ENCODE measurements around the gene VASH2.

VASH2 gene

DNA sequence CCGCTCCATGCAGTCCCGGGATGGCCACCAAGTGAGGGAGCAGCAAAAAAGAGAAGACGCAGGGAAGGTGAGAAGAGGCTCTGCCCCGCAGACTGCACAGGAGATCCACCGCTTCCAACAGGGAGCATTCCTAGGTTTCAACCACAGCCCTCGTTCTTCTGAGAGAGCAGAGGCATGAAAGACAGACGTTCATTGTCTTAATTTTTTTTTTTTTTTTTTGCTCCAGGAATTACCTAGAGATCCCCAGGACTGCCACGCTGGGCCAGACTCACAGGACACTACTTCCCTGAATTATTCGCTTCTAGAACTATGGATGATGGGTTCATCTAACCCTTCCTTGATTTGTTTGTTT is 33.2 kb upstream of the VASH2 start:
- Histone ChIP-seq H3K36me3 (no peaks in the 10 kb centered on the region), H3K27me3 (no peaks in the 10 kb centered on the region), H3K4me1 (peaks cover 6% of the 10 kb centered on the region), H3K4me3 (ENCODE audit: low read depth, low read length) (no peak overlapping the region), H3K9me3 (no peaks in the 10 kb centered on the region)
- DNase-seq = no peak
- TF ChIP-seq, protein P1, sequence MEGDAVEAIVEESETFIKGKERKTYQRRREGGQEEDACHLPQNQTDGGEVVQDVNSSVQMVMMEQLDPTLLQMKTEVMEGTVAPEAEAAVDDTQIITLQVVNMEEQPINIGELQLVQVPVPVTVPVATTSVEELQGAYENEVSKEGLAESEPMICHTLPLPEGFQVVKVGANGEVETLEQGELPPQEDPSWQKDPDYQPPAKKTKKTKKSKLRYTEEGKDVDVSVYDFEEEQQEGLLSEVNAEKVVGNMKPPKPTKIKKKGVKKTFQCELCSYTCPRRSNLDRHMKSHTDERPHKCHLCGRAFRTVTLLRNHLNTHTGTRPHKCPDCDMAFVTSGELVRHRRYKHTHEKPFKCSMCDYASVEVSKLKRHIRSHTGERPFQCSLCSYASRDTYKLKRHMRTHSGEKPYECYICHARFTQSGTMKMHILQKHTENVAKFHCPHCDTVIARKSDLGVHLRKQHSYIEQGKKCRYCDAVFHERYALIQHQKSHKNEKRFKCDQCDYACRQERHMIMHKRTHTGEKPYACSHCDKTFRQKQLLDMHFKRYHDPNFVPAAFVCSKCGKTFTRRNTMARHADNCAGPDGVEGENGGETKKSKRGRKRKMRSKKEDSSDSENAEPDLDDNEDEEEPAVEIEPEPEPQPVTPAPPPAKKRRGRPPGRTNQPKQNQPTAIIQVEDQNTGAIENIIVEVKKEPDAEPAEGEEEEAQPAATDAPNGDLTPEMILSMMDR (IDR thresholded peaks at IDR 0.05; ENCODE audit: low read depth, low read length) = no peak

DNA sequence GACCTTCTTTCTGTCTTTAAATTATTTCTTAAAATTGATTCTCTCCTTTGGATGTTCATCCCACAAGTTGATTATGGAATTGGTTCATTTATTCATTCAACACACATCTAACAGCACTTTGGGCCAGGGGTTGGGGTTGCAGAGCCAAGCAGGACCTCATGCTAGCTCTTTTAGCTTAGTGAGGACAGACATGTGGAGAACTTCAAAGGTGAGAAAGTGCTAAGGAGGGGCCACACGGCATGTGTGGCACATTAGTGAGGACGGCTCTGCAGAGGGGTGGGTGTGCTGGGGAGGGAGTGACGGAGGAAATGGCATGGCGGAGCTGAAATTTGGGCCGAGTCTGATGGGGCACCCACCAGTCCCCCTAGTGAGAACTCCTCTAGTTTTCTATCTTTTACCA is 32.5 kb upstream of the VASH2 start:
- H3K36me3 ChIP-seq = no peaks in the 10 kb centered on the region
- H3K27me3 ChIP-seq = no peaks in the 10 kb centered on the region
- no peak overlapping the region for H3K4me3 ChIP-seq (ENCODE audit: low read depth, low read length)
- DNase-seq = no peak
- H3K4me1 ChIP-seq = peaks cover 6% of the 10 kb centered on the region
- TF ChIP-seq, protein P1 (IDR thresholded peaks at IDR 0.05; ENCODE audit: low read depth, low read length) = no peak
- no peaks in the 10 kb centered on the region for H3K9me3 ChIP-seq

DNA sequence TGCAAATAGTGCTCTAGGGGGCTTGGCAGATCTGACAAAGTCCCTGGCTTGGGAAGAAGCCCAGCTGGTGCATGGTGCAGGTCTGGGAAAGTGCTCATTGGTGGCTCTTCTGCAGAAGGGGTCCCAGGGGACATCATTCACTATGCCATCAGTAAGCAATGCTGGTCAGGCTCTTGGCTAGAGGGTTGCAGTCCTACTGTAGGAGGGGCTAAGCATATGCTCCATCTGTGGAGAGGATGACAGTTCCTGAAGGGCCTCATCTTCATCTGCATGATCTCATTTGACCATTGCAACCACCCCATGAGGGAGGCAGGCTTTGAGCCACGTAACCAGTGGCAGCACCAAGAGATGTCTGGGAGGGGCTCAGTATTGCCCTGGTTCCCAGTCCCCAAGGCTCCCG is 31.5 kb upstream of the VASH2 start:
- TF ChIP-seq, protein P1 (IDR thresholded peaks at IDR 0.05; ENCODE audit: low read depth, low read length) = no peak
- Histone ChIP-seq H3K4me1 (peaks cover 6% of the 10 kb centered on the region), H3K9me3 (no peaks in the 10 kb centered on the region), H3K4me3 (ENCODE audit: low read depth, low read length) (no peak overlapping the region), H3K36me3 (no peaks in the 10 kb centered on the region), H3K27me3 (no peaks in the 10 kb centered on the region)
- DNase-seq = peak; percentile 58

DNA sequence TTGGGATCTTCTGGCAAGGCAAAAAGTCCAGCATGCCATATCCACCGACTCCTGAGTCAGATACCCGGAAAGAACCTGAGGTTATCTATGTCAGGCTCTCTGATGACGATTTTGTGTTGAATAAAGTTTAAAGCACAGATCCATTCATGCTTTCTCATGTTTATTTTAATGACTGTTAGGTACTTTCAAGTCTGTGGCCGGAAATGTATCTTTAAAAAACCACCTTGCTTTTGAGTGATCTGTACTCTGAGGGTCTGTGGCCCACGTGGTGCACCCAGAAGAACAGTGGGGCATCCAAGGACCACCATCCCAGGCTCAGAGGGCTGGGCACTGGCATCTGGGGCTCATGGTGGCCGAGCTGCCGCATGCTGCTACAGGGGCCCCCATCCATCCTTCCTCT is 30.1 kb upstream of the VASH2 start:
- no peak for DNase-seq
- Histone ChIP-seq H3K9me3 (no peaks in the 10 kb centered on the region), H3K36me3 (no peaks in the 10 kb centered on the region), H3K27me3 (no peaks in the 10 kb centered on the region), H3K4me3 (ENCODE audit: low read depth, low read length) (no peak overlapping the region), H3K4me1 (peaks cover 3% of the 10 kb centered on the region)
- TF ChIP-seq, protein P1 (IDR thresholded peaks at IDR 0.05; ENCODE audit: low read depth, low read length) = no peak

DNA sequence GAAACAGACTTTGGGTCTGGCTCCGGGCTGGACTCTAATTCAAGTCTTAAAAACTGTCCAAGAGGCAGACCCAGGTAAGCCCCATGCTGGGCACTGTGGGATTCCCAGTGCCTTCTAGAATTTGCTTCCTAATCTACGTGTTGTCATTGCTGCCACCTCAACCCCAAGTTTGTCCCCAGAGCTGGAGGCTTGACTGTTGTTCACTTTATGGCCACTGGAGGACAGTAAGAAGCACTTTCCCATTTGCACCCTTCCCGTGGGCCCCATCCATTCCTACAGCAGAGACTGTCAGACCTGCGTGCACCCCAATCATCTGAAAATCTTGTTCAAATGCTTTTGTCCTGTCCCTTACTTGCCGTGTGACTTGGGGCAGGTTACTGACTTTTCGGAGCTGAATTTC is 29.4 kb upstream of the VASH2 start:
- no peaks in the 10 kb centered on the region for H3K9me3 ChIP-seq
- no peaks in the 10 kb centered on the region for H3K4me1 ChIP-seq
- H3K4me3 ChIP-seq (ENCODE audit: low read depth, low read length) = no peak overlapping the region
- H3K27me3 ChIP-seq = no peaks in the 10 kb centered on the region
- TF ChIP-seq, protein P1 (IDR thresholded peaks at IDR 0.05; ENCODE audit: low read depth, low read length) = peak; percentile 48
- no peak for DNase-seq
- no peaks in the 10 kb centered on the region for H3K36me3 ChIP-seq

DNA sequence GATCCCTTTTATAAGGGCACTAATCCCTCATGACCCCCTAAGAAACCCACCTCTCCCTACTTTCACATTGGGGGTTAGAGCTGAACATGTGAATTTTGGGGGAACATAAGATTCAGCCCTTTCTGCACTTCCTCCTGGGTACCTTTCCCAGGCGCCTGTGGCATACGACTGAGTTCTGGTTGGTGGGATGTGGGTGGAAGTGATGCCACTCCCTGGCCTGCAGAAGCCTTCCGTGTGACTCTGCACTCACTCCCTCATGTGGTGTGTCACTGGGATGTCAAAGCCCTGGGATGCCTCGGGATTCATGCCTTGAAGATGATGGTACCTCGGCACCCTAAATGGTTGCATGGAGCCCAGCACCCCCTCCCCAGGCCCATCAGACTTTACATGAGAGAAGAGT is 28.3 kb upstream of the VASH2 start:
- H3K36me3 ChIP-seq = no peaks in the 10 kb centered on the region
- no peaks in the 10 kb centered on the region for H3K9me3 ChIP-seq
- no peaks in the 10 kb centered on the region for H3K27me3 ChIP-seq
- TF ChIP-seq, protein P1 (IDR thresholded peaks at IDR 0.05; ENCODE audit: low read depth, low read length) = no peak
- DNase-seq = no peak
- H3K4me3 ChIP-seq (ENCODE audit: low read depth, low read length) = no peak overlapping the region
- no peaks in the 10 kb centered on the region for H3K4me1 ChIP-seq

All from BE2C (cell line).